TTC549 (cell line): ENCODE data around the gene HOXD8.

ENCODE experiments used
- FAIRE-seq: peaks from 2 replicates; lab custom pipeline; 2012; peaks lifted over from hg19 to GRCh38; lab: Jason Lieb, UNC

The HOXD8 gene

GRCh38 chr2:176091329-176092258 lies 37.9 kb upstream of the HOXD8 start:
- FAIRE-seq: no peak

- no peak for FAIRE-seq
Measured at GRCh38 chr2:176092270-176093144, 37.0 kb upstream of the HOXD8 start, which contains the start of gene HOXD13. Gene HOXD13 (plus strand): TSS chr2:176092721. CDS start chr2:176092891, 170 bp downstream.

DNA sequence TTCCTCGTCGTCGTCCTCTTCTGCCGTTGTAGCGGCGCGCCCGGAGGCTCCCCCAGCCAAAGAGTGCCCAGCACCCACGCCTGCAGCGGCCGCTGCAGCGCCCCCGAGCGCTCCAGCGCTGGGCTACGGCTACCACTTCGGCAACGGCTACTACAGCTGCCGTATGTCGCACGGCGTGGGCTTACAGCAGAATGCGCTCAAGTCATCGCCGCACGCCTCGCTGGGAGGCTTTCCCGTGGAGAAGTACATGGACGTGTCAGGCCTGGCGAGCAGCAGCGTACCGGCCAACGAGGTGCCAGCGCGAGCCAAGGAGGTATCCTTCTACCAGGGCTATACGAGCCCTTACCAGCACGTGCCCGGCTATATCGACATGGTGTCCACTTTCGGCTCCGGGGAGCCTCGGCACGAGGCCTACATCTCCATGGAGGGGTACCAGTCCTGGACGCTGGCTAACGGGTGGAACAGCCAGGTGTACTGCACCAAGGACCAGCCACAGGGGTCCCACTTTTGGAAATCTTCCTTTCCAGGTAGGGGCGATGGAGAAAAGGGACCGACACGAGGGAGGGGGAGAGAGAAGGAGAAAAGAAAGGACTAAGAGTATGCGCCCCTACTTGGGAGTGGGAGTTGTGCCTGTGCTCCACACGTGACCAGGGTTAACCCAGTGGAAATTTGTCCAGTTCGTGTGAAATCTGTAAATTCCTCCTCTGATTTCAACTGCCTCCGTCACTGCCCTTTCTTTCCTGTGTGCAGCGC lies 36.2 kb upstream of the HOXD8 start:
- FAIRE-seq: no peak

GRCh38 chr2:176093898-176094249 lies 35.6 kb upstream of the HOXD8 start:
- no peak for FAIRE-seq

- FAIRE-seq: no peak
Measured at GRCh38 chr2:176094349-176094748, 35.2 kb upstream of the HOXD8 start.

DNA sequence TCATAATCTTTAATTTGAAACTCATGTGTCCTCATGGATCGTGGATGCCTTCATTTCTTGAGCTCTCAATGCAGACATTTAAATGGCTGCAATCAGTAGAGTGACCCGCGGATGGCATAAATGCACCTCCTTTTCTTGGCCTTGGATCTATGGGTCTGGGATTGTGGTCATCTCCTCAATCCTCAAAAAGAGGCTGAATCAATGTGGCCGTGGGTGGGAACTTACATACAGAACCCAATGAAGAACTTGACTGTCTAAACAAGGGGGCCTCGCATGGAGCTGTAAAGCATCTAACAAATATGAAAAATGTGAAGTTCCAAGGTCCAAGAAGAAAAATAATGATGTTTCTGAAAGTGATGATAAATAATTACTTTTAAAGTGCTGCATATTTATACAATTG lies 34.1 kb upstream of the HOXD8 start:
- FAIRE-seq: no peak

DNA sequence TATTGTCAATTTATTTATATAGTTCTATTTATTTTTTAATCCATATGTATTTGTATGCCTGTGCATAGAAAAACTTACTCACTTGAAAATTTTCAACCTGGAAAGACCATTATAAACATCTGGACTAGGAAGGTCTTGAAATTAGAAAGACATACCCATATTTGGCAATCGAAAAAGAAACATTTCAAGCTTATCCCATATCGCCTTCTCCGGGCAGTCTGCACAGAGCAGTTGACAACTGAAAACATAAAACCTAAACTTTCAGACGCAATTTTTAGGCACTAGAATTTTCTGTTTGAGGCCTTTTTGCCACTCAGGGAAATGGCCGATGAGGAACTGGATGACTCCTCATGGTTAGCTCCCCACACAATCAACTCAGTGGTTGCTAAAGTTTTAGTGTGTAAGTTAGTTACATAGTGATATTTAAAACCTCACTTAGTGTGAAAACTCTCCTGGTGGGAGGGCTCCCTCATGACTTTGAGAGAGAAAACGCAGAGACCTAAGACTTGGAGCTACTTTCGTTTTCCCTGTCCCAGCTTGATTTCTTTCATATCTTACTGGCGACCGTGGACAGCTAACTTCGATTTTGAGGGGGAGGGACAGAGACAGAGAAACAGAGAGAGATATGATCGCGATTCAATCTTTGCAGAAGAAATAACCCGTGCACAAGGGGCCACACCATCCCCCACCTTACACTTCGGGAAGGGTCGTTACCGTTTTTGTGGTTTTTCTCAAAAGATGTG lies 33.1 kb upstream of the HOXD8 start:
- no peak for FAIRE-seq

DNA sequence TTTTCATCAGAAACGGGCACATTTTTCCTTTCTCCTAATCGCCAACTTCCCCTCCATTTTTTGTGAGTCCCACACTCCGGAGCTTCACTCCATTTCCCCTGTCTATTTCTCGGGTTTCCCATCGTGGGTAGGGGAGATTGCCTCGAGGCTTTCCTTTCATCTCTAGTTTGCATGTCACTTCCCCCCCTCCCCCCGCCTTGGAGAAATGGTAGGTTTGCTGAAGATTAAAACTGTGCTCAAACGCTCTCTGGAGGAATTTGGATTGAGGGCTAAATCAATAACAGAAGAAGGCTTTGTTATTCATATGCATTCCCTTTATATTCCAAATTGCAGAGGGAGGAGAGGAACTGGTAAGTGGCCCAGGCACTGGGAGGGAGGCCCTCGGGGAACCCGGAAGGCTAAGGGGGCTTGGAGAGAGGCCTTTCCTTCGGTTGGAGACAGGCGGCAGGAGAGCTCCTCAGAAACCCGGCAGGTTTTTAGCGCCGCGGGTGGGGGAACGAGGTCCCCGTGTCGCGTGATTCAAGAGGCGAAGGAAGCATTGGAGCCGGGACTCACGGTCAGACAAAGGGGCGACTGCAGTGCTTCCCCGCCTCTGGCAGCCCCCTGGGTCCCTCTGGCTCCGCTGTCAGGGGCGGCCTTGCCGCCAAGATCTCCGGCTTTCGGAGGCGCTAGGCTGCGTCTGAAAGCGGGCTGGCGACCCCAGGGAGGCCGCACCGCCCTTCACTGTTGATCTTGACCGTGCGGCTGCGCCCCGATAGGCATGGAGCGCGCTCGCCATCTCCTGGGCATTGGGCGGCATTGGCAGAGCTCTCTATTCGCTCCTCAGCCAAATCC lies 32.3 kb upstream of the HOXD8 start:
- FAIRE-seq: no peak

GRCh38 chr2:176097820-176098365 lies 31.6 kb upstream of the HOXD8 start:
- no peak for FAIRE-seq

DNA sequence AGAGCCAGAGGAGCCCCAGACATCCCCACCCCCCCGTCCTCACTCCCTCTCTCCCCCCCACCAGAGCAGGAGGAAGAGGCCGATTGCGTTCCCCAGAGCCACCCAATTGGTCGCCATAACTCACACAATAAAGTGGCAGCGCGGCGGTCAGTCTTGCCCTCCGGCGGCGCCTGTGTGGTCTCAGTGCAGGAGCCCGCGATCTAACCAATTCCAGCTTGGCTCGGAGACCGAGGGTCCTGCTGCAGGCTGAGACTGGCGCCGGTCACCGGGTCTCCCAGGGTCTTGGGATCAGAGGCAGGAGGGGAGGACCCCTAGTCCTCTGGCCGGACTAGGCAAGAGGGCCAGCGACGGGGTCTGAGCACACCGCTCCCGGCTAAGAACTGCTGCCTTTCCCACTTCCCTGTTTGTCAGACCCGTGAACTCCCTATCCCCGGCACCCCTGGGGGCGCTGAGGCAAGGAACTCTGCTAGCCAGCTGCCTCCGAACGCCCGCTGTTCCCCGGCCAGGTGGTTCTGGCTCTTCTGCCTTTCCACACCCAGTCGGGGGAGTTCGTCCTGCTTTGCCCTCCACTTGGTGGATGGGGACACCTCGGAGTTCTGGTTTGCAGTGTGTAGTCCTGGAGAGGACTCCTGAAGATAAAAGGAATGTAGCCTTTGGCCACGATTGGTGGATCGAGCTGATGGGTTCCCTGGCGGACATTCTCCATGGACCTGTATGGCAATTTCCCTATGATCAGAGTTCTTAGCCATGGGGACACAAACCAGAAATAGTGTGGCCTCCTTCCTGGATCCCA lies 30.9 kb upstream of the HOXD8 start:
- FAIRE-seq: no peak

DNA sequence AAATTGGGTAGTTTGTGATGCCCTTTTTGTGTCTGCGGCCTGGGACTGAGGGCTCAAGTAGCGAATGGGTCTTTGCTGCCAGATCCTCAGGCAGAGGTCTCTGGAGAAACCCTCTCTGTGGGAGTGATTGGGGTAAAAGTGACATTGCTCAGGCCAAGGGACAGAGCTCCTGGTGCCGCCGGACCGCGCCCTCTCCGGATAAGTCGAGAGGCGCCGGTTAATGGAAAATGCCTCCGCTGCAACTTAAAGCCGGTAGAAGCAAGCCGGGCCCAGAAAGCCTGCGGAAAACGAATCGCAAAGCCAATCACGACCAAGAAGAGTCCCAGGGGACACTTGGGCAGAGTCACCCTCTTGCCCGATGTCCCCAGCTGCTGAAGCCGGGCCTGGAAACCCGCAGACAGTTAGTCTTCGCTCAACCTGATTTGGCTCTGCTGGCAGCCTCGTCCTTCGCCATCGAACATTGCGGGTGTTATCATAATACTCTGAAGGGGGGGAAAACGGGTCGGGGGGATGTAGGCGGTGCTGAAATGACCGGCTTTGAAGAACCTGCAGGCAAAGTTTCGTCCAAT lies 30.3 kb upstream of the HOXD8 start:
- FAIRE-seq: no peak

DNA sequence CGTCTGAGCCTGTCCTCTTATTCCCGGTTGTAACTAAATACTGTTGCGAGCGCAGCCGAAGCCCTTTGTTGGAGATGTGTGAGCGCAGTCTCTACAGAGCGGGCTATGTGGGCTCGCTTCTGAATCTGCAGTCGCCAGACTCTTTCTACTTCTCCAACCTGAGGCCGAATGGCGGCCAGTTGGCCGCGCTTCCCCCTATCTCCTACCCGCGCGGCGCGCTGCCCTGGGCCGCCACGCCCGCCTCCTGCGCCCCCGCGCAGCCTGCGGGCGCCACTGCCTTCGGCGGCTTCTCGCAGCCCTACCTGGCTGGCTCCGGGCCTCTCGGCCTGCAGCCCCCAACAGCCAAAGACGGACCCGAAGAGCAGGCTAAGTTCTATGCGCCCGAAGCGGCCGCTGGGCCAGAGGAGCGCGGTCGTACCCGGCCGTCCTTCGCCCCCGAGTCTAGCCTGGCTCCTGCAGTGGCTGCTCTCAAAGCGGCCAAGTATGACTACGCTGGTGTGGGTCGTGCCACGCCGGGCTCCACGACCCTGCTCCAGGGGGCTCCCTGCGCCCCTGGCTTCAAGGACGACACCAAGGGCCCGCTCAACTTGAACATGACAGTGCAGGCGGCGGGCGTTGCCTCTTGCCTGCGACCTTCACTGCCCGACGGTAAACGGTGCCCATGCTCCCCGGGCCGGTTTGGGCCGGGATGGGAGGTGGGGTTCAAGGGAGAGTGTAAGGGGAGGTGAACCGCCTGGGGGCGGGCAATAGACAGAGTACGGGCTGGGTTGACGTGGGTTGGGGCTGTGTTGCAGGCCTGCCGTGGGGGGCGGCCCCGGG lies 29.6 kb upstream of the HOXD8 start, which contains the start of gene HOXD12:
Gene HOXD12 (plus strand): TSS at position 68 of the 819 bp plus-strand sequence. CDS start 7 bp downstream, at position 75.
- no peak for FAIRE-seq

- FAIRE-seq: no peak
Measured at GRCh38 chr2:176100547-176101140, 28.9 kb upstream of the HOXD8 start.

- no peak for FAIRE-seq
Measured at GRCh38 chr2:176101216-176101830, 28.2 kb upstream of the HOXD8 start.

DNA sequence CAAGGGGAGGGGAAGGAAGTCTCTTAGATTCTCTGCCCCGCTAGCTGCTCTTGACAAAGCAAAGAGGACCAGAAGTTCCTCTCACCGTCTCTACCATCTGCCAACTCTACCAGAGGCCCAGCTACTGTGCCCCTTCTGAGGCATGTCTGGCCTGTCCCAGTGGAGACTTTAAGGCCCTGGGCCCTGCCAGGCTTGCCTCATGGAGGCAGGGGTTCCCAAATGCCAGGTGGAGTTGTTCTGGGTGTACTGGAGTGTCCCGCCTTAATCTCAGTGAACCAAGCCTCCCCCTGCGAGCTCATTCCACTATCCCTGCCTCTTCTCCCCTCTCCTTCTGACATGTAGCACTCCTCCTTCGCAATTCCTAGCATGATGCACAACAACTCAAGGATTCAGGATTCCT lies 27.7 kb upstream of the HOXD8 start:
- no peak for FAIRE-seq

DNA sequence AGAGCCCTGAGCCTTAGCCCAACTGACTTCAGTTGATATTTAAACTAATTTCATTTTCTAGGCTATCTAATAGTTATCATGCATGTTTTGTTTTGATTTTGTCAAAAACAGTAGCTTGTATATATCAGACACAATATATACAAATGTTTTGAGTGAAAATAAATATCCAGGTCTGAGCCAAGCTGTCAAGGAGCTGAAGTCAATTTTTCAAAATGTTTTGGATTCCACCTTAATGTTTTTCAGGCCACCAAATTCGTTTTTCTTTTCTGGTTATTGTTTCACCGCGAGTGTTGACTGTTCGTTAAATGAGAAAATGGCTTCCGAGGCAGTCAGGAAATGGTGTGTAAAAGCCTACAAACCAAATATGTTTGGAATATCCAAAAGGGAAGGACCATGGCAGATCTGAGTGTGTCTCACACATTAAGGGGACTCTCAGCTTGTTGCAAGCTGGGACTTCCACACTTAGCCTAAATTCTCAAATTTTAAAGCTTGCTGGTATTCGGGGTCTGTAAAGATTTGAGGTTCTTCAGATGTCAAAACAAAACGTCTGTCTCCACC lies 27.1 kb upstream of the HOXD8 start:
- no peak for FAIRE-seq

GRCh38 chr2:176103194-176103593 lies 26.3 kb upstream of the HOXD8 start:
- FAIRE-seq: no peak
